HAP-1 (cell line): Measurements from ENCODE around the gene FASTKD1.
"Not testable (repeated sequence)": the region's sequence is repeated elsewhere in the genome, so short reads cannot be mapped to it uniquely, and the experiment has no call there.

Source experiments
- DNase-seq, 2 experiments: peaks; one replicate each; pipeline ENCODE4 v3.0.0-alpha.2; 2016 to 2020; ENCODE audit warnings: low spot score in 2 of 2
- H3K27me3 ChIP-seq: fragments of 250-450 bp; sonication (Bioruptor Pico); 2 replicates; pipeline ENCODE4 v1.5.1; 2020; ENCODE audit warnings: low read depth, mild to moderate bottlenecking, moderate library complexity
- H3K36me3 ChIP-seq: fragments of 250-450 bp; sonication (Bioruptor Pico); replicated peaks from 2 replicates; pipeline ENCODE4 v1.5.1; 2020; ENCODE audit warnings: mild to moderate bottlenecking
- H3K4me1 ChIP-seq: fragments of 250-450 bp; sonication (Bioruptor Pico); 2 replicates; pipeline ENCODE4 v1.5.1; 2020; ENCODE audit warnings: mild to moderate bottlenecking
- H3K4me3 ChIP-seq: fragments of 250-450 bp; sonication (Bioruptor Pico); 2 replicates; pipeline ENCODE4 v1.5.1; 2020; ENCODE audit warnings: mild to moderate bottlenecking, moderate library complexity
- H3K9me3 ChIP-seq: fragments of 250-450 bp; sonication (Bioruptor Pico); 2 replicates; pipeline ENCODE4 v1.5.1; 2020; ENCODE audit warnings: mild to moderate bottlenecking, moderate library complexity
- in situ Hi-C: fragments of 300-500 bp; cut with MboI; formaldehyde crosslinking; loops from 3 replicates; pipeline ENCODE4 v1.14.3; 2020; ENCODE audit warnings: low sequenced_read_pairs, inconsistent platforms, mixed read lengths

The FASTKD1 gene

DNA sequence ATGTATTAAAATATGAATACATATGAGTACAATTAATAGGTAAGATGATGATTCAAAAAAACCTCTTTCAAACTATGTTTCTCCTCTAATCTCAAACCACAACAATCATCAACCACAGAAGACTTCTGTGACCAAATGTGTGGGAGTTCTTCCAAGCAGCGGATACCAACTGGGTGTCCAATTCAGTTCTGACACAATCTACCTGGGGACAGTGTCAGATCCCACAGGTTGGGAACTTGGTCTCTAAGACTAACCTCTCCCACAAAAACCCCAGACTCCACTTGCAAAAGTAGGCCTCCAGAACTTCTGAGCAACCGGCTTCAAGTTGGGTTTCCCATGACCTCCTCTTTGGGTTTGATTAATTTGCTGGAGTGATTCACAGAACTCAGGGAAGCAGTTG lies 26.9 kb downstream of the FASTKD1 start:
- H3K36me3 ChIP-seq: peaks cover 25% of the 10 kb centered on the region
- no peaks in the 10 kb centered on the region for H3K9me3 ChIP-seq
- no peaks in the 10 kb centered on the region for H3K27me3 ChIP-seq
- H3K4me3 ChIP-seq: no peak overlapping the region
- DNase-seq: no peak
- H3K4me1 ChIP-seq: peaks cover 6% of the 10 kb centered on the region
- in situ Hi-C loops: no loop called here

DNA sequence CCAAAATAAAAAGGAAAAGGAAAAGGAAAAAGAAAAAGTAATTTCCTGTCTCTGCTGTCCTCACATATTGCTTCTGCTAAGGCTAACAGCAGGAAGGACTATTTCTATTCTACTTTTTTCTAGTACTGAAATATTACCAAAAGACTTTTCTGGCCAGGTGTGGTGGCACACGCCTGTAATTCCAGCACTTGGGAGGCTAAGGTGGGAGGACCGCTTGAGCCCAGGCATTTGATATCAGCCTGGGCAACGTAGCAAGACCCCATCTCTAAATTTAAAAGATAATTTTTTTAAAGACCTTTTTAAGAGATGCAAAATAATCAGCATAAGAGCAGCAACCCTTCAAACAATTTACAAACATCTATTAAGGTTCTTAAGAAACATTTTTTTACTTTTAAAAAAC lies 31.2 kb downstream of the FASTKD1 start:
- in situ Hi-C loops: no loop called here
- Histone ChIP-seq H3K4me1 (no peaks in the 10 kb centered on the region), H3K9me3 (no peaks in the 10 kb centered on the region), H3K36me3 (peaks cover 25% of the 10 kb centered on the region), H3K27me3 (no peaks in the 10 kb centered on the region), H3K4me3 (no peak overlapping the region)
- DNase-seq: no peak

DNA sequence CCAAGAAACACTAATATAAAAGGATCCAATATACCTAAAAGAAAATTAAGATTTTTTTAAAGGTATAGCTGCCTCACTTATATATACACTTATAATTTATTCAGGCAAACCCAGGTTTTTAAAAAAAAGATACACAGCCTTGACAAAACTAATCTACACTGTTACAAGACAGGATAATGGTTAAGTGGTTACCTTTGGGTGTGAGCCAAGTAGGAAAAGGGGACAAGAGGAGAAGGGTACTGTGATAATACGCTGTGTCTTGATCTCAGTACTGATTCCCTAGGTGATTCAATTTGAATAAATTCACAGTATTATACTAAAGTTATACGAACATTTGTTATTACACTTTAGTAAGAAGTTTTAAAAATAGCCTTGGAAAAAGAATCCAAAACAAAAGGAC lies 33.5 kb downstream of the FASTKD1 start:
- Histone ChIP-seq H3K4me3 (no peak overlapping the region), H3K9me3 (no peaks in the 10 kb centered on the region), H3K27me3 (no peaks in the 10 kb centered on the region), H3K36me3 (peaks cover 16% of the 10 kb centered on the region), H3K4me1 (no peaks in the 10 kb centered on the region)
- DNase-seq: no peak
- in situ Hi-C loops: no loop called here

DNA sequence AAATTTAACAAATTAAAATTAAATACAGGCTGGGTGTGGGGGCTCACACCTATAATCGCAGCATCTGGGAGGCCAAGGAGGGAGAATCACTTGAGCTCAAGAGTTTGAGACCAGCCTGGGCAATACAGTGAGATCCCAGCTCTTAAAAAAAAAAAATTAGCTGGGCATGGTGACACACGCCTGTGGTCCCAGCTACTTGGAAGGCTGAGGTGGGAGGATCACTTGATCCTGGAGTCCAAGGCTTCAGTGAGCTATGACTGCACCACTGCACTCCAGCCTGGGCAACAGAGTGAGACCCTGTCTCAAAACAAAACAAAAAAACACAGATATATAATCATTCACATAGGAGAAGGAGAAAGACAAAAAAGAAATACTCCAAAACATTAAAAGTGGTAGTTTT lies 34.2 kb downstream of the FASTKD1 start:
- in situ Hi-C loops, DNase-seq, H3K27me3 ChIP-seq, H3K4me3 ChIP-seq, H3K4me1 ChIP-seq, H3K9me3 ChIP-seq: not testable (repeated sequence)
- peaks cover 14% of the 10 kb centered on the region for H3K36me3 ChIP-seq

DNA sequence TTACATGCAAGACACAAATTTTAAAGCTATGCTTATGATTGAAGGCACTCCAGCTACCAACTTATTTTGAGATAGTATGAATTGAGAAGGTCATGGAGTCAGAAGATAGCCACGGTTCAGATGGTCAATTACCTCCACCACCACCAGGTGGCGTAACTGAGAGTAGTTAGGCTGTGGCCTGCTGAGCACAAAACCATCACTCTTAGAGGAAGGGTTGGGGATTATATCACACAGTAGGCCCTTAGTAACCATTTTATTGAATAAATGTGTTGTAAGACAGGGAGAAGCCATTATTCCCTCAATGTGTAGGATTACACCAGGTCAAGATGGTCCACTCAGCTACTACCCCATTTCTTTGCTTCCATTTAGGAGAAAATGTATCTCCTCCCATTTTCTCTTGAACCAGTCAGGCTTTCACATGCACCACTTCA lies 45.4 kb downstream of the FASTKD1 start:
- Histone ChIP-seq H3K36me3 (peaks cover 13% of the 10 kb centered on the region), H3K4me3 (no peak overlapping the region), H3K9me3 (no peaks in the 10 kb centered on the region), H3K4me1 (no peaks in the 10 kb centered on the region), H3K27me3 (no peaks in the 10 kb centered on the region)
- peak; percentile 42 to 86 for DNase-seq
- in situ Hi-C loops: no loop called here

DNA sequence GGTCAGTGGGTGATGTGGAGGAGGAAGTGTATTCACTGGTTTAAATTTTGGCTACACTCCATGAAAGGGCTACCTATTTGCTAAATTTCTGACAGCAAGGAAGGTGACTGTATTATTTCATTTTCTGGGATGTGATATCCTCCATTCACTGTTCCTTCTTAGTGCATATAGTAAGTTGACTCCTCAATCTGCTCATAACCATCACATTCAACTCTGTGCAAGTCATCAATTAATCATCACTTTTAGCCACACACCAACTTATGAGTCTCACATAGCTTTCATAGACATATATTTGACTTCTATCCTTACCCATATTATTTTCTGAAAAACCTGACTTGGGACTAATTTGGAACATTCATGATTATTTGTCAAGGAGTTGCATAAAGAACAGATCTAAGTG lies 47.2 kb downstream of the FASTKD1 start:
- no peaks in the 10 kb centered on the region for H3K4me1 ChIP-seq
- in situ Hi-C loops: no loop called here
- DNase-seq: no peak
- peaks cover 13% of the 10 kb centered on the region for H3K36me3 ChIP-seq
- no peaks in the 10 kb centered on the region for H3K27me3 ChIP-seq
- no peaks in the 10 kb centered on the region for H3K9me3 ChIP-seq
- H3K4me3 ChIP-seq: no peak overlapping the region

DNA sequence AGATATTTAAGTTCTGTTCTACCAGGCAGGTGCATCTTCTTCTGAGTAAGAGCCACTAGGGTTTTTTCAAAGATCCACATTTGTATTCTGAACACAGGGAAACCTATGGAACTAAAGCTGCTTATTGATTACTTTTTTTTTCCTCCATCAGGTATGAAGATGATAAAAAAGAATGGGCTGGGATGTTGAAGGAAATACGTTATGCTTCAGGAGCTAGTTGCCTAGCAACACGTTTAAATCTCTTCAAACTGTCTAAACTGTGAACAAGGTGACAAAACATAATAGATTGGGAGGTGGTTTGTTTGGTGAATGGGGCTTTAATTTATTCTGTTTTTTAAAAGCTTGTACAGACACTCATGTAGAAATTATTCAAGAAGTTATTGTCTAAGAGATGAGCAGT lies 48.2 kb downstream of the FASTKD1 start:
- Histone ChIP-seq H3K27me3 (no peaks in the 10 kb centered on the region), H3K36me3 (peaks cover 6% of the 10 kb centered on the region), H3K4me3 (no peak overlapping the region), H3K4me1 (no peaks in the 10 kb centered on the region), H3K9me3 (no peaks in the 10 kb centered on the region)
- in situ Hi-C loops: no loop called here
- DNase-seq: no peak

DNA sequence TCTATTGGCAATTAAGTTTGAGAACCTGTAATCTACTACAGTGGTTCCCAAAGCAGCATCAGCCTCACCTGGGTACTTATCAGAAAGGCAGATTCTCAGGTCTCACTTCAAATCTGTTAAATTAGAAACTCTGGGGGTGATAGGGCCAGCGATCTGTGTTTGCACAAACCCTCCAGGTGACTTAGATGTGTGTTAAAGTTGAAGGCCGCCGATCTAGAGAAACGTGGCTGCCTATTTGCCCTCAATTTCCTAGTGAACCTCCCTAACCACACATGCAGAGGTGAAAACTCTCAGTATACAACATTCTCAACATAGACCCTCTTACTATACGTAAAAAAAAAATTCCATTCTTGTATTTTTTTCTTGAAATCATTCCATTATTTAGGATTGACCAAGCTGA lies 50.0 kb downstream of the FASTKD1 start:
- no peaks in the 10 kb centered on the region for H3K9me3 ChIP-seq
- H3K4me3 ChIP-seq: no peak overlapping the region
- no peaks in the 10 kb centered on the region for H3K4me1 ChIP-seq
- in situ Hi-C loops: no loop called here
- H3K27me3 ChIP-seq: no peaks in the 10 kb centered on the region
- H3K36me3 ChIP-seq: peaks cover 3% of the 10 kb centered on the region
- DNase-seq: no peak

DNA sequence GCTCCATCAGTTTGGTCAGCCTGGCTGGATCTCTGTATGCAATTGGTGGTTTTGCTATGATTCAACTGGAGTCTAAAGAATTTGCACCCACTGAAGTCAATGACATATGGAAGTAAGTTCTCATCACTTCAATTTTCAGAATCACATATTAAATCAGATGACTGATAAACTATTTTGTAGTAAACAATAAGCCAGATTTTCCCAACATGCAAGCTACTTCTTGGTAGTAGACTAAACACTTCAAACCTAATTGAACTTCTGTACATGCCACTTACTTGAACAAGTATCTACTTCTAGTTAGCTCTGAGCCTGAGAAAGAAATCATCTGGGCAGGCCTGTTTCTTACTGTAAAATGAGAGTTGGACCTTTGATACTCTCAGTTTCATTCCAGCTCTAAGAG lies 52.8 kb downstream of the FASTKD1 start:
- DNase-seq: no peak
- in situ Hi-C loops: no loop called here
- no peaks in the 10 kb centered on the region for H3K36me3 ChIP-seq
- H3K9me3 ChIP-seq: no peaks in the 10 kb centered on the region
- no peak overlapping the region for H3K4me3 ChIP-seq
- no peaks in the 10 kb centered on the region for H3K27me3 ChIP-seq
- H3K4me1 ChIP-seq: no peaks in the 10 kb centered on the region

DNA sequence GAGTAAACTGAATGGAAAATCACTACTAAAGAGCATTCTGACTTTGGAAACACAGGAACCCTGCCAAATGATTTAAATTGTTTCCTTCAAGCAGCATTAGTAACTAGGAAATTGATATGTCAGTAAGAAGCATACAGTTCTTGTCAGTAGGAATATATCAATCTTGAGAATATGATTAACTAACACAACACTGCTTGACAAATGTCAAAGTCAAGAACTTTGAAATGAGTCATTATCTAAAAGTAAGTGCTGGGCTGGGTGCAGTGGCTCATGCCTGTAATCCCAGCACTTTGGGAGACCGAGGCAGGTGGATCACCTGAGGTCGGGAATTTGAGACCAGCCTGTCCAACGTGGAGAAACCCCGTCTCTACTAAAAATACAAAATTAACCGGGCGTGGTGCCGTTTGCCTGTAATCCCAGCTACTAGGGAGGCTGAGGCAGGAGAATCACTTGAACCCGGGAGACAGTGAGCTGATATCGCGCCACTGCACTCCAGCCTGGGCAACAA lies 57.1 kb downstream of the FASTKD1 start:
- peaks cover 11% of the 10 kb centered on the region for H3K4me1 ChIP-seq
- H3K9me3 ChIP-seq, H3K27me3 ChIP-seq, in situ Hi-C loops, H3K4me3 ChIP-seq, H3K36me3 ChIP-seq, DNase-seq: not testable (repeated sequence)

DNA sequence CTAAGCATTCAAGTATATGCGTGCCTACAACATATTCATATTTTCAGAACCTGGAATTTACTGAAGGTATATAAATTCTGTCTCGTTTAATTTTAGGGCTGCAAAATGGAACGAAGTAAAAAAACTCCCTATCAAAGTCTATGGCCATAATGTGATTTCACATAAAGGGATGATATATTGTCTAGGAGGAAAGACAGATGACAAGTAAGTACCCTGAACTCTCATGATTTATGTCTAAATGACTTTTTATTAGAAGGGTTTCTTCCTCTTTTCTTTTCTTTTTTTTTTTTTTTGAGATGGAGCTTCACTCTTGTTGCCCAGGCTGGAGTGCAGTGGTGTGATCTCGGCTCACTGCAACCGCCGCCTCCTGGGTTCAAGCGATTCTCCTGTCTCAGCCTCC lies 58.9 kb downstream of the FASTKD1 start:
- H3K4me3 ChIP-seq, H3K27me3 ChIP-seq, in situ Hi-C loops, H3K9me3 ChIP-seq, DNase-seq, H3K36me3 ChIP-seq: not testable (repeated sequence)
- peaks cover 12% of the 10 kb centered on the region for H3K4me1 ChIP-seq

DNA sequence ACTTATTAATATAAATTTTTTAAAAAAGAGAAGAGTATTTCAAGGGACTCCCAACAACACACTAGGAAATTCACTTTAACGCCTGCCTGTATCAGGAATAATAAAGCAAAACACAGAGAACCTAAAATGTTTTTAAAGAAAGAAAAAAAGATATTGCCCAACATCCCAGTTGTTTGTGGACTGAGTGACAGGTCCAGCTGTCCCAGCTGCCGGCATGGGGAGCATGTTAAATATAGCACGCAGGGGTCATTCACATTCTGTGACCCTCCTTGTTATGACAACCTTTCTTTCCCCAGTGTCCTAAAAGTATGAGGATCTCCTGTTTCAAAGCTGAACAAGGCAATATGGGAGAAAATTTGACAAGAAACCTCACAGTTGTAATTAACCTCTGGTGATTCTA lies 59.7 kb downstream of the FASTKD1 start:
- no peak for DNase-seq
- in situ Hi-C loops: no loop called here
- H3K4me3 ChIP-seq: no peak overlapping the region
- no peaks in the 10 kb centered on the region for H3K36me3 ChIP-seq
- H3K27me3 ChIP-seq: no peaks in the 10 kb centered on the region
- no peaks in the 10 kb centered on the region for H3K9me3 ChIP-seq
- H3K4me1 ChIP-seq: peaks cover 12% of the 10 kb centered on the region

DNA sequence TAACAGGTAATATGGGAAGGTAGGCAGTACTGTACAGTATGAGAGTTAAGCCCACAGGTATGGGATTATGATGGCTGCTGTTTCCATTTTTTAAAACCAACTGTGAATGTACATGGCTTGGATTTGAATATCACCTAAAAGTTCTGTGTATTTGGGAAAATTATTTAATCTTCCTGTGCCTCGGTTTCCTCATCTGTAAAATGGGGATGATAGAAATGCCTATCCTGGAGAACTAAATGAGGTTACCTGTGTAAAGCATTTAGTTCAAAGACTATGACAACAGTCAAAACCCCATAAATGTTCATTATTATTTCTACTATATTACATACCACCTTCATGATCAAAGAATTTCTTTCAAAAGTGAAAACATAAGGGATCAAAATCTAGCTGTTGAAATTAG lies 60.6 kb downstream of the FASTKD1 start:
- Histone ChIP-seq H3K4me1 (peaks cover 12% of the 10 kb centered on the region), H3K27me3 (no peaks in the 10 kb centered on the region), H3K4me3 (no peak overlapping the region), H3K36me3 (no peaks in the 10 kb centered on the region), H3K9me3 (no peaks in the 10 kb centered on the region)
- in situ Hi-C loops: no loop called here
- no peak for DNase-seq

DNA sequence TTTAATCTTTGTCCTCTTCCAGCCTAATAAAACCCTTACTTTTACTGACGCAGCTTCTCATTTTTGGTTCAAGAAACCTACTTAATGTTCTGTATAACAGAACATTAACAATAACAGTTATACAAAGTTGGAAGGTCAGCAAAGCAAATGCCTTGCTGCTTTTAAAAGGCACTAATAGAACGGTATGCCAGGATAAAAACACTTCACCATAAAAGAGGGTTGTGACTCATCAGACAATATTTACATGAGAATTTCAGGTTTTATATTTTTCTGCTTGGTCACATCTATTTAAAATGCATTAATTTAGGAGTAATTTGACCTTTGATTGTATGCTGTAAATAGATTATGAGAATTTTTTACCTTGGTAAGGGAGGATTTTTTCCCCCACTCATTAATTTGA lies 61.1 kb downstream of the FASTKD1 start:
- H3K4me3 ChIP-seq: no peak overlapping the region
- DNase-seq: peak in 1 of 2 experiments; percentile 64
- in situ Hi-C loops: no loop called here

DNA sequence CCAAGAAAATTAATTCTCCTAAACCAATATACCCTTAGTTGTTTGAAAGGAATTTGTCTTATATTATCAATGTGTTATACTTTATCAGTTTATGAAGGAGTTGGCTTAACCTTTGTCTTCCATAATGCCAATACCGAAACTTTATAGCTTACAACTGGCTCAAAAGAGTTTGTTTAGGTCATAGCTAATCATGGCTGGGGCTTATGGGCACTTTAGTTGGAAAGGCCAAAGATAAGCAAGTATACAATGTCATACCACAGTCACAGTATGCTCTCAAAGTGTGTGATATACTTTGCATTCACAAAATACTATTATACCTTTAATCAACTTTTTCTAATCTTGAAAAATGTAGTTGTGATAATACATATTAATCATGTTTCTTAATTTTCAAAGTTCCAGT lies 61.8 kb downstream of the FASTKD1 start:
- in situ Hi-C loops: no loop called here
- Histone ChIP-seq H3K4me1 (peaks cover 12% of the 10 kb centered on the region), H3K27me3 (no peaks in the 10 kb centered on the region), H3K36me3 (no peaks in the 10 kb centered on the region), H3K4me3 (no peak overlapping the region), H3K9me3 (no peaks in the 10 kb centered on the region)
- DNase-seq: no peak

More for the DNA sequence above, 61.1 kb downstream of the FASTKD1 start:
- Histone ChIP-seq H3K27me3 (no peaks in the 10 kb centered on the region), H3K36me3 (no peaks in the 10 kb centered on the region), H3K9me3 (no peaks in the 10 kb centered on the region), H3K4me1 (peaks cover 12% of the 10 kb centered on the region)
